ENCODE measurements around the gene KLHDC7A. TPM values are rescaled to one million over a fixed set of nuclear protein-coding genes. Genes with fewer than 3 reads are reported as not detected.

Gene KLHDC7A
- not detected in 2 replicates for total RNA-seq

DNA sequence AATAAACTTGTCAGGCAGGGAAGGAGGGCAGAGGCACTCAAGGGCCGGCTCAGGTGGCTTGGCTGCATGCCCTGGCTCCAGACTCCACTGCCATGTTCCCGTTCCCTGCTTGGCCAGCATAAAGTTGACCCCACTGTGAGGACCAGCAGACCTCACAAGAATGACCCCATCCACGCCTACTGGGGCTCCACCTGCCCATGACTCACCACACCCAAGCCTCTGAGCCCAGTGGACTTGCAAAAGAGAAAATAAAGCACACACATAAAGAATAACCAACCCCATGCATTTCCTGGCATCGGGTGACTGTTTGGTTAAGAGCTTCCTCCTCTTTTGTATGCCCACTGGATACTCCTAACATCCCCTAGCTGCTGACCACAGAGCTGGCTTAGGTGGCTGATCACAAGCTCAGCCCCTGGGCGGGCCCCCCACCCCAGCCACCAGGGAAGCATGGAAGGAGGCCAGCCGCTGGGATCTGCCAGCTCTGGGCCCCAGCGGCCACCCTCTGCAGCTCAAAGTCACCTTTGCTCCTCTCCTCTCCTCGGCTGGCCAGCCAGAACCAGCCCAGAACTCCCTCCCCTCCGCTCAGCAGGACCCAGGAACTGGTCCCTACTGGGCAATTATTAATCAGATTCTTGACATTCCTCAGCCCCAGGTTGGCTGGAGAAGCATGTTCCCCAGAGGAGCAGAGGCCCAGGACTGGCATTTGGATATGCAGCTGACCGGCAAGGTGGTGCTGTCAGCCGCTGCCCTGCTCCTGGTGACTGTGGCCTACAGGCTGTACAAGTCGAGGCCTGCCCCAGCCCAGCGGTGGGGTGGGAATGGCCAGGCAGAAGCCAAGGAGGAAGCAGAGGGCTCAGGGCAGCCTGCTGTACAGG, at the start of gene KLHDC7A:
Gene KLHDC7A (plus strand): TSS at position 616 of the 875 bp plus-strand sequence. CDS start 52 bp downstream, at position 668.

Other genes starting within 250 kb of the KLHDC7A start
- not detected in 2 replicates for gene PAX7, start 149.9 kb downstream of the KLHDC7A start, total RNA-seq